Endothelial cell of umbilical vein (primary cell): ENCODE data around the gene TADA2B.

Source experiments
- EZH2 ChIP-seq: IDR thresholded peaks from 2 replicates; pipeline ENCODE4 v1.6.1; 2012; ENCODE audit warnings: borderline replicate concordance, low read depth, mild to moderate bottlenecking, moderate library complexity, low read length, inconsistent platforms; ENCODE audit not compliant: severe bottlenecking
- JUN ChIP-seq: IDR thresholded peaks from 2 replicates; pipeline ENCODE4 v1.6.1; 2011; ENCODE audit warnings: borderline replicate concordance, low read depth; ENCODE audit not compliant: insufficient read length, insufficient read depth
- MYC ChIP-seq: IDR thresholded peaks from one replicate; pipeline ENCODE4 v1.6.1; 2011; ENCODE audit warnings: mild to moderate bottlenecking, low read depth, low read length
- POLR2A ChIP-seq: IDR thresholded peaks from 2 replicates; pipeline ENCODE4 v1.6.1; 2012; ENCODE audit warnings: low read depth, mild to moderate bottlenecking, control low read depth, low read length
- POLR2AphosphoS5 ChIP-seq: IDR thresholded peaks from 2 replicates; pipeline ENCODE4 v1.6.1; 2012; ENCODE audit warnings: low read depth, mild to moderate bottlenecking, control low read depth, low read length, moderate library complexity; ENCODE audit not compliant: insufficient read depth
- TF ChIP-seq, protein P1 (sequence below), 2 donors: IDR thresholded peaks; 1 replicate in 1 of 2; 2 replicates in 1 of 2; pipeline ENCODE4 v1.5.1; 2011; ENCODE audit warnings: low read length in 2 of 2, mild to moderate bottlenecking in 2 of 2, moderate library complexity in 2 of 2, control low read depth in 1 of 2, inconsistent platforms in 1 of 2, low read depth in 1 of 2; ENCODE audit not compliant: insufficient read depth in 1 of 2; ENCODE audit errors: extremely low read depth in 1 of 2
- TF ChIP-seq, protein P2 (sequence below): IDR thresholded peaks from 2 replicates; pipeline ENCODE4 v1.6.1; 2011; ENCODE audit not compliant: insufficient read depth, insufficient read length

GRCh38 chr4:7051144-7051495 is 7.9 kb downstream of the TADA2B start:
- no peak for TF ChIP-seq POLR2A
- no peak for TF ChIP-seq POLR2AphosphoS5
- TF ChIP-seq, protein P1, sequence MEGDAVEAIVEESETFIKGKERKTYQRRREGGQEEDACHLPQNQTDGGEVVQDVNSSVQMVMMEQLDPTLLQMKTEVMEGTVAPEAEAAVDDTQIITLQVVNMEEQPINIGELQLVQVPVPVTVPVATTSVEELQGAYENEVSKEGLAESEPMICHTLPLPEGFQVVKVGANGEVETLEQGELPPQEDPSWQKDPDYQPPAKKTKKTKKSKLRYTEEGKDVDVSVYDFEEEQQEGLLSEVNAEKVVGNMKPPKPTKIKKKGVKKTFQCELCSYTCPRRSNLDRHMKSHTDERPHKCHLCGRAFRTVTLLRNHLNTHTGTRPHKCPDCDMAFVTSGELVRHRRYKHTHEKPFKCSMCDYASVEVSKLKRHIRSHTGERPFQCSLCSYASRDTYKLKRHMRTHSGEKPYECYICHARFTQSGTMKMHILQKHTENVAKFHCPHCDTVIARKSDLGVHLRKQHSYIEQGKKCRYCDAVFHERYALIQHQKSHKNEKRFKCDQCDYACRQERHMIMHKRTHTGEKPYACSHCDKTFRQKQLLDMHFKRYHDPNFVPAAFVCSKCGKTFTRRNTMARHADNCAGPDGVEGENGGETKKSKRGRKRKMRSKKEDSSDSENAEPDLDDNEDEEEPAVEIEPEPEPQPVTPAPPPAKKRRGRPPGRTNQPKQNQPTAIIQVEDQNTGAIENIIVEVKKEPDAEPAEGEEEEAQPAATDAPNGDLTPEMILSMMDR (IDR thresholded peaks at IDR 0.05; ENCODE audit: extremely low read depth in 1 of 2, insufficient read depth in 1 of 2, low read depth in 1 of 2, low read length in 2 of 2), result no peak
- no peak for TF ChIP-seq JUN
- TF ChIP-seq, protein P2, sequence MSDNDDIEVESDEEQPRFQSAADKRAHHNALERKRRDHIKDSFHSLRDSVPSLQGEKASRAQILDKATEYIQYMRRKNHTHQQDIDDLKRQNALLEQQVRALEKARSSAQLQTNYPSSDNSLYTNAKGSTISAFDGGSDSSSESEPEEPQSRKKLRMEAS, result no peak
- TF ChIP-seq EZH2, result no peak
- TF ChIP-seq MYC, result no peak
